ENCODE results near the gene FAM135A. TPM values are rescaled to one million over a fixed set of nuclear protein-coding genes. Genes with fewer than 3 reads are reported as not detected.
"Not testable (repeated sequence)": the region's sequence is repeated elsewhere in the genome, so short reads cannot be mapped to it uniquely, and the experiment has no call there.

The FAM135A gene
- total RNA-seq, 2 experiments from 2014 or later, result 9.0 to 9.2 TPM

DNA sequence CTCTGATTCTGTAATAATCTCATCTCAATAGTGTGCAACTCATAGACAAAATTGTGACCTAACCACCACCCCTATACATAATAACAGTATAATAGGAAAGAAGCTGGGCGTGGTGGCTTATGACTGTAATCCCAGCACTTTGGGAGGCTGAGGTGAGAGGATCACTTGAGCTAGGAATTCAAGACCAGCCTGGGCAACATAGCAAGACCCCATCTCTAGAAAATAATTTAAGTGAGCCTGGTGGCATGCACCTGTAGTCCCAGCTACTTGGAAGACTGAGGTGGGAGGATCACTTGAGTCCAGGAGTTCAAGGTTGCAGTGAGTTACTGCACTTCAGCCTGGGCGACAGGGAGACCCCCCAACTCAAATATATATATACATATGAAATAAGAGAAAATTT lies 149.1 kb downstream of the FAM135A start:
- H3K9me3 Mint-ChIP-seq; H3K27ac Mint-ChIP-seq; H3K27me3 Mint-ChIP-seq; H3K4me3 Mint-ChIP-seq; H3K36me3 Mint-ChIP-seq; CTCF ChIA-PET; intact Hi-C loops (cut with micrococcal nuclease); DNase-seq; POLR2A ChIA-PET: not testable (repeated sequence)
- H3K4me1 Mint-ChIP-seq (ENCODE audit: low read depth), result peaks cover 26% of the 10 kb centered on the region

DNA sequence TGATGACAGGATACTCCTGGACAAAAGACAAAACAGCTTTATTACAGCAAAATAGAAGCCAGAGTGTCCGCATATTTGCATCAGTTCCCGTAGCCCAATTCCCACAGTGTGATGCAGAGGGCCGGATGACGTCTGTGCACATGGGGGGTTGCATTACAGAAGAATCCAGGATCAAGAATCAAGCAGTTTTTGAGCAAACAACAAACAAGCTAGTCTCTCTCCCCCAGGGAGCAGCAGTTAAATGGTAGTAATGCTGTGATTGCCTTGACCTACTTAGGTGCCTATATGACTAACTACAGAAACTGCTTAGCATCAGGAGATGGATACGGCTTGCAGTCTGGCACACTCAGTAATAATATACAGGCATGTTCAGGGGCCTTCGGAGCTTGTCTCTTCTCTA lies 150.2 kb downstream of the FAM135A start:
- no peaks in the 10 kb centered on the region for H3K27me3 Mint-ChIP-seq
- H3K4me1 Mint-ChIP-seq (ENCODE audit: low read depth), result peaks cover 21% of the 10 kb centered on the region
- ChIA-PET POLR2A (no interaction called here), CTCF (interaction anchor here (0.6 to 3.9 kb wide), 2 partner anchors 123 to 149 kb away, joined by 6 to 12 read pairs; no protein-coding TSS in a partner anchor)
- peaks cover 5% of the 10 kb centered on the region for H3K36me3 Mint-ChIP-seq
- no peak overlapping the region for H3K4me3 Mint-ChIP-seq
- DNase-seq, result no peak
- intact Hi-C loops (cut with micrococcal nuclease), result no loop called here
- no peaks in the 10 kb centered on the region for H3K9me3 Mint-ChIP-seq
- H3K27ac Mint-ChIP-seq, result no peak overlapping the region

DNA sequence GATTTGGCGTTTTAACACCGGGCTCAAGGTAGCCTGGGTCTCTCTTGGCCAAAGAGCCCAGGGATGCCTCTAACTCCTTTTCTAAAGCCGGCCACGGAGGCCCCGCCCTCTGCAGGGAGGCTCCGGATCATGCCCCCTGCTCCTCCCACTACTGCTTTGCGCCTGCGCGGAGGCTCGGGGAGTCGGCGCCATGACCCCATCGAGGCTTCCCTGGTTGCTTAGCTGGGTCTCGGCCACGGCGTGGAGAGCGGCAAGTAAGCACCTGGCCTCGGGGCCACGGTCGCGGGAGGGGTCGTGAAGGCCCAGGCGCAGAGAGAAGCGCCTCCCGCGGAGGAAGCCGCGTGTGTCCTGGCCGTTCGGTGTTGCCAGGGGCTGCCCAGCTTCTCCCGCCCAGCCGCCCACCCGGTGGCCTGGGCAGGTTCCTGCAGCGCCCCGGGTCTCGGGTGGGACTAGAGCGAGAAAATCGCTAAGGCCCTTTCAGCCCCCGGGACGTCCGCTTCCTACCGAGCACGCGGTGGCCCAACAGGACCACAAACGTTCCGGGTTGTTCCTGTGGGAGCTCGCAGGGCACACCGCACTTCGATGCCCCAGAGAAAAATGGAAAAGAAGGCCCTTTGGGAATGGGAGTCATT lies 153.6 kb downstream of the FAM135A start, which contains the start of gene SDHAF4:
SDHAF4 (plus strand) TSS at position 180 of the 632 bp plus-strand sequence; CDS start at position 191, 11 bp downstream.
- POLR2A ChIA-PET, result interaction anchor here (0.6 to 2.0 kb wide), 3 partner anchors 16 to 101 kb away, joined by 3 to 5 read pairs (median 3); partner anchors contain the start of gene SMAP1

DNA sequence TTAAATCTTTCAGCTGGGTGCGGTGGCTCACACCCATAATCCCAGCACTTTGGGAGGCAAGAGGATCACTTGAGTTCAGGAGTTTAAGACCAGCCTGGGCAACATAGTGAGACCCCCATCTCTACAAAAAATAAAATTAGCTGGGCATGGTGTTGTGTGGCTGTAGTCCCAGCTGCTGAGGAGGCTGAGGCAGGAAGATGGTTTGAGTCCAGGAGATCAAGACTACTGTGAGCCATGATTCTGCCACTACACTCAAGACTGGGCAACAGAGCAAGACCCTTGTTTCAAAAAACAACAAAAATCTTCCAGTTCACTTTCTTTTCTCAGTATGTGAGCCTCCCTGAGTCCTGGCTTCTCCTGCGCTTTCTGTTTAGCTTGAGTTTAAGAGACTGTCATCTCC lies 161.3 kb downstream of the FAM135A start:
- ChIA-PET CTCF (interaction anchor here (0.7 to 0.9 kb wide), 2 partner anchors 9 to 112 kb away, joined by 3 to 4 read pairs; no protein-coding TSS in a partner anchor), POLR2A (no interaction called here)
- no peak for DNase-seq
- Mint-ChIP-seq H3K4me1 (ENCODE audit: low read depth) (no peaks in the 10 kb centered on the region), H3K36me3 (peaks cover 6% of the 10 kb centered on the region), H3K27ac (no peak overlapping the region), H3K27me3 (no peaks in the 10 kb centered on the region), H3K4me3 (no peak overlapping the region), H3K9me3 (no peaks in the 10 kb centered on the region)
- intact Hi-C loops (cut with micrococcal nuclease), result no loop called here

More for the DNA sequence above, 153.6 kb downstream of the FAM135A start, which contains the start of gene SDHAF4:
- H3K27ac Mint-ChIP-seq, result peak within 1 kb of the TSS; percentile 60
- H3K9me3 Mint-ChIP-seq, result no peaks in the 10 kb centered on the region
- H3K27me3 Mint-ChIP-seq, result no peaks in the 10 kb centered on the region
- H3K4me1 Mint-ChIP-seq (ENCODE audit: low read depth), result peaks cover 19% of the 10 kb centered on the region
- peak; percentile 96 for DNase-seq
- H3K4me3 Mint-ChIP-seq, result peak within 1 kb of the TSS; percentile 84
- CTCF ChIA-PET, result interaction anchor here (0.7 to 3.9 kb wide), 8 partner anchors 101 to 389 kb away, joined by 3 to 12 read pairs (median 4); partner anchors contain the start of gene SMAP1
- intact Hi-C loops (cut with micrococcal nuclease), result loop anchor here (1.0 to 5.0 kb wide), 3 partner anchors 100 to 154 kb away; partner anchors contain the start of genes FAM135A and SMAP1
- peaks cover 10% of the 10 kb centered on the region for H3K36me3 Mint-ChIP-seq

DNA sequence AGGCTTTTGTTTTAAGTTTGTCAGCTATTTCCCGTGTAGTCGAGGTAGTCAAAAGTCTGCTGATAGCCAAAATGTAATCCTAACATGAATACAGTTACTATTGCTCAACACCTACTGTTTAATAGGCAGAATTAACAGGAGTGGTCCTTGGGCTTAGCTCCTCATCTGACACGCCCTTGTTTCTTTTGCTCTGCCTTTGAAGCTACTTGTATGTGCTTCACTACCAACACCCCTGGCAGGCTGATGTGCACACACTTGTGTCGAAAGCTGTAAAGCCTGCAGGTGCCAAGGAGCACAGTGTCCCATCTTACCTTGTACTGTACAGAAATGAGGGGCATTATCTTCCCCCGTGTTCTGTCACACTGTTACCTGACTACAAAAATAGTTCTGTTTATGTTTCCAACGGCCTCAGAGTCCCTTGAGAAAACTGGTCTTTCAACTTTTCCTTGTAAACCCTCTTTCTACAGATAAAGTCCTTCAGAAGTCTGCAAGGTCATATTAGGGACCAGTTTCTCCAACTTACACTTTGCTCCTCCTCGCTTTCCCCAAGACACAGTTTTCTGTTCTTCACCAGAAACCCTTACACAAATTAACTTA lies 162.7 kb downstream of the FAM135A start:
- no peak overlapping the region for H3K4me3 Mint-ChIP-seq
- H3K27ac Mint-ChIP-seq, result no peak overlapping the region
- no peaks in the 10 kb centered on the region for H3K4me1 Mint-ChIP-seq (ENCODE audit: low read depth)
- intact Hi-C loops (cut with micrococcal nuclease), result no loop called here
- no peaks in the 10 kb centered on the region for H3K9me3 Mint-ChIP-seq
- CTCF ChIA-PET, result interaction anchor here (1.1 kb wide), 1 partner anchor 109 kb away, joined by 3 read pairs; no protein-coding TSS in a partner anchor
- H3K27me3 Mint-ChIP-seq, result no peaks in the 10 kb centered on the region
- DNase-seq, result no peak
- POLR2A ChIA-PET, result interaction anchor here (0.6 kb wide), 1 partner anchor 27 kb away, joined by 3 read pairs; no protein-coding TSS in a partner anchor
- peaks cover 12% of the 10 kb centered on the region for H3K36me3 Mint-ChIP-seq

DNA sequence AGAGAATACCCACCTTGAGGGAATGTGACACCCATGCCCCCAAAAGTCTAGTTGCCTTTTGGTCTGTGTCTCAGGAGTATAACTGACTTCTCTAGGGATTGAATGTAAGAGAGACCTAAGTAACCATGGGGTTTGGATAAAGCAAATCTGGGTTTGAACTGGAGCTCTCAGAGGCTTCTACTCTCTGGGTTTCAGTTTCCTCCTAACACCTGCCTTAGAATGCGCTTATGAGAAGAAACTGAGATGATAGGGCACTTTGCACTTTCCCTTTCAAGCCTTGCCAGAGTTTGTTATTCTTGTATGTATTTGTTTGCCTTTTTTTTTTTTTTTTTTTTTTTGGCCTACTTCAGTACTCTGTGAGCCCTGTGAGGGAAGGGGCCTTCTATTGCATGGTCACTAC lies 172.8 kb downstream of the FAM135A start:
- CTCF ChIA-PET, result no interaction called here
- H3K27me3 Mint-ChIP-seq, result no peaks in the 10 kb centered on the region

DNA sequence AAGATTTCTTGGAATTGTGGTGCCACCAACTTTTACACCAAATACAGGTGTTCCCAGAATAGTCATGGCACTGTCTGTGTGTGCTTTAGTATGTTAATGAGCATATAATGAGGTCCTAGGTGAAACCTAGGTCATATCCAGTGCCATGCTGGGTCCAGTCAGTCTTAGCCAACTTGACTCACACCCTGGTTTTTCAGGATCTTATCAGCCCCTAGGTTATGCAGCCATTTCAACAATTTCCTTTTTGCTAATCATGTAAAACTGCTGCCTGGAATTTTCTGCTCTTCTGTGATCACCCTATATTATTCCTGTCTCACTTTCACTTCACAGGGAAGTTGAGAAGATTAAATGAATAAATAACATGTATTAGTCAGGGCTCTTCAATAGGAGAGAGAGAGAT lies 177.1 kb downstream of the FAM135A start:
- no peak for DNase-seq
- ChIA-PET POLR2A (no interaction called here), CTCF (no interaction called here)
- intact Hi-C loops (cut with micrococcal nuclease), result no loop called here
- Mint-ChIP-seq H3K4me1 (ENCODE audit: low read depth) (no peaks in the 10 kb centered on the region), H3K36me3 (peaks cover 15% of the 10 kb centered on the region), H3K27ac (no peak overlapping the region), H3K27me3 (no peaks in the 10 kb centered on the region), H3K9me3 (peaks cover 6% of the 10 kb centered on the region), H3K4me3 (no peak overlapping the region)

More for the DNA sequence above, 172.8 kb downstream of the FAM135A start:
- Mint-ChIP-seq H3K4me3 (no peak overlapping the region), H3K4me1 (ENCODE audit: low read depth) (no peaks in the 10 kb centered on the region), H3K36me3 (peaks cover 30% of the 10 kb centered on the region), H3K27ac (no peak overlapping the region), H3K9me3 (no peaks in the 10 kb centered on the region)
- intact Hi-C loops (cut with micrococcal nuclease), result no loop called here
- POLR2A ChIA-PET, result no interaction called here
- no peak for DNase-seq

DNA sequence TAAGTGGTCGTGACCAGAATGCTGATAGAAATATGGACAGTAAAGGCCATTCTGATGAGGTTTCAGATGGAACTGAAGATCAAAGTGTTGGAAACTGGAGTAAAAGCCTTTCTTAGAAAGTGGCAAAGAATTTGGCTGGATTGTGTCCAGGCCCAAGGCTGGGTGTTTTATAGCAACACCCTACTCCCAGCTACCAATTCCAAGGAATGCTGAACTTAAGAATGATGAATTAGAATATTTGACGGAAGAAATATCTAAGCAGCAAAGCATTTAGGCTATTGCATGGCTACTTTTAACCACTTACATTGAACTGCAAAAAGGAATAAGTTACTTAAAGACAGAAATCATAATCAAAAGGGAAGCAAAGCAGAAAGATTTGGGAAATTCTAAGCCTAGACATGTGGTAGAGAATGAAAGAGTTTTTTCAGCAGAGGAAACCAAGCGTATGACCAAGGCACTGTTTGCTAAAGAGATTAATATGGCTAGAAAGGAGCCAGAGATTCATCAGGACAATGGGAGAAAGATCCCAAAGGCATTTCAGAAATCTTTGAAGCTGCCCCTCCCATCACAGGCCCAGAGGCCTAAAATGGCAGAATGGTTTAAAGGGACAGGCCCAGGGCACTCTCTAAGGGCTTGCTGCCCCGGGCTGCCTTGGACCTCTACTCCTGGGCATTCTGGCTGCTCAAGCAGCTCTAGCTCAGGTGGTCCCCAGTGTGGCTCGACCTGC lies 179.2 kb downstream of the FAM135A start:
- H3K4me1 Mint-ChIP-seq (ENCODE audit: low read depth), result no peaks in the 10 kb centered on the region
- peaks cover 6% of the 10 kb centered on the region for H3K9me3 Mint-ChIP-seq
- DNase-seq, result no peak
- POLR2A ChIA-PET, result no interaction called here
- CTCF ChIA-PET, result no interaction called here
- intact Hi-C loops (cut with micrococcal nuclease), result no loop called here
- H3K36me3 Mint-ChIP-seq, result peaks cover 10% of the 10 kb centered on the region
- H3K27ac Mint-ChIP-seq, result no peak overlapping the region
- H3K4me3 Mint-ChIP-seq, result no peak overlapping the region
- H3K27me3 Mint-ChIP-seq, result no peaks in the 10 kb centered on the region

DNA sequence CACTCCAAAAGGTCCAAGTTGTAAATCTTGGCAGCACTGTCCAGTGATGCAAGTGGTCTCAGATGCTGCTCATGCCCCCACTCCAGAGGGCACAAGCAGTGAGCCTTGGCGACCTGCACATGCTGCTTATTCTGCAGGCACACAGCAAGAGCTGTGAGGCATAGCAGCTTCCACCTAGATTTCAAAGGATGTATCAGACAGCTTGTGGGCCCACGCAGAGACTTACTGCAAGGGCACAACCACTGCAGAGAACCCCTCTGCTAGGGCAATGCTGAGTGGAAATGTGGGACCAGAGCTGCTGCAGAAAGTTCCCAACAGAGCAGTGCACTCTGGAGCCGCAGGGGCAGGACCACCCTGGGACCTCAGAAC lies 179.8 kb downstream of the FAM135A start:
- POLR2A ChIA-PET, result no interaction called here
- H3K27me3 Mint-ChIP-seq, result no peaks in the 10 kb centered on the region
- peaks cover 10% of the 10 kb centered on the region for H3K36me3 Mint-ChIP-seq
- intact Hi-C loops (cut with micrococcal nuclease), result no loop called here
- CTCF ChIA-PET, result no interaction called here
- H3K4me1 Mint-ChIP-seq (ENCODE audit: low read depth), result no peaks in the 10 kb centered on the region
- DNase-seq, result no peak
- H3K9me3 Mint-ChIP-seq, result peaks cover 6% of the 10 kb centered on the region
- no peak overlapping the region for H3K4me3 Mint-ChIP-seq
- no peak overlapping the region for H3K27ac Mint-ChIP-seq

DNA sequence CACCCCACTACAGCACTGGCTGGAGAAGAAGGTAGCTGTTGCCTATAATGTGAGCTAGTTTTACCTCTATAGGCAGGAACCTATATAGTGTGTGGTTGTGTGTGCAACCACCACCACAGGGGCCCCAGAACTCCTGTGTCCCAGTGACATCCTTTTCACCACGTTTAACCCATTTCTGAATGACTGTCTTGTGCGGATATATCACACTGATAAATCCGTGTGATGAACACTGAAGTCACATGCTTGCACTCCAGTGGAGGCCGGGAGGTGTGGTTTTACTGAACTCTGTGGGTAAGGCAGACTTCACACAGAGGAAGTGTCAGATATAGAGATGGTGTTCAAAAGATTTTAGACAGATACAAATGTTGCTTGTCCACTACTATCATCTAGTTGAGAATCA lies 185.9 kb downstream of the FAM135A start:
- Mint-ChIP-seq H3K9me3 (peaks cover 2% of the 10 kb centered on the region), H3K27ac (no peak overlapping the region), H3K36me3 (peaks cover 2% of the 10 kb centered on the region), H3K4me3 (no peak overlapping the region), H3K27me3 (no peaks in the 10 kb centered on the region), H3K4me1 (ENCODE audit: low read depth) (no peaks in the 10 kb centered on the region)
- CTCF ChIA-PET, result no interaction called here
- intact Hi-C loops (cut with micrococcal nuclease), result no loop called here
- DNase-seq, result peak; percentile 11
- POLR2A ChIA-PET, result interaction anchor here (0.6 kb wide), 1 partner anchor 41 kb away, joined by 4 read pairs; no protein-coding TSS in a partner anchor

DNA sequence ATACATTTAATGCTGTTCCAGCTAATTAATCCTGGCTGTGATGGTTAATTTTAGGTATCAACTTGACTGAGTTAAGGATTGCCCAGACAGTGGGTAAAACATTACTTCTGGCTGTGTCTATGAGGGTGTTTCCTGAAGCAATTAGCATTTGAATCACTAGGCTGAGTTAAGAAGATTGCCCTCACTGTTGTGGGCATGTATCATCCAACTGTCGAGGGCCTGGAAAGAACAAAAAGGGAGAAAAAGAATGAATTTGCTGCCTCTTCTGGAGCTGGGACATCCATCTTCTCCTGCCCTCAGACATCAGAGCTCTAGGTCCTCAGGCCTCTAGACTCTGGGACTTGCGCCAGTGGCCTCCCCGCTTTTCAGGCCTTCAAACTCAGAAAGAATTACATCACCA lies 187.7 kb downstream of the FAM135A start:
- peaks cover 6% of the 10 kb centered on the region for H3K36me3 Mint-ChIP-seq
- peaks cover 7% of the 10 kb centered on the region for H3K9me3 Mint-ChIP-seq
- ChIA-PET POLR2A (no interaction called here), CTCF (no interaction called here)
- no peak overlapping the region for H3K4me3 Mint-ChIP-seq
- H3K27ac Mint-ChIP-seq, result no peak overlapping the region
- intact Hi-C loops (cut with micrococcal nuclease), result no loop called here
- H3K4me1 Mint-ChIP-seq (ENCODE audit: low read depth), result no peaks in the 10 kb centered on the region
- H3K27me3 Mint-ChIP-seq, result no peaks in the 10 kb centered on the region
- no peak for DNase-seq

DNA sequence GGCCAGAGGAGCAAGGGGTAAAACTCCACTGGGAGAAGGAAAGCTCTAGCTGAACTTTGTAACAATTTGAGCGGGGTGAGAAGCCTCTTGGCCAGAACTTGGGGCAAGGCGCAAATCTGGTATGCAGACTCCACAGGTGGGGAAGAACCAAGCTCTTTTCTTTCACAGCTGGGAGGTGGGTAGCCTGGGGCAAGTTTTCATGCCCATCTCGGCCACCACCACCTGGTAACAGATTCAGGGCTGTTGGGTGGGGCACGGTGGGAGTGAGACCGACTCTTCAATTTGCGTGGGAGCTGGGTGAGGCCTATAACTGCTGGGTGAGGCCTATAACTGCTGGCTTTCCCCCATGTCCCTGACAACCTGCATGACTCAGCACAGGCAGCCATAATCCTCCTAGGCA lies 190.9 kb downstream of the FAM135A start:
- ChIA-PET POLR2A (no interaction called here), CTCF (no interaction called here)
- H3K36me3 Mint-ChIP-seq, result peaks cover 8% of the 10 kb centered on the region
- DNase-seq, result no peak
- no peak overlapping the region for H3K27ac Mint-ChIP-seq
- peaks cover 9% of the 10 kb centered on the region for H3K9me3 Mint-ChIP-seq
- H3K4me1 Mint-ChIP-seq (ENCODE audit: low read depth), result peaks cover 4% of the 10 kb centered on the region
- intact Hi-C loops (cut with micrococcal nuclease), result no loop called here
- no peak overlapping the region for H3K4me3 Mint-ChIP-seq
- H3K27me3 Mint-ChIP-seq, result no peaks in the 10 kb centered on the region
